ENCODE measurements around the gene ZMYM2.

ZMYM2 gene

GRCh38 chr13:20140487-20140886, 182.0 kb downstream of the ZMYM2 start:
- no peak for DNase-seq
